Measurements from ENCODE around the gene RABGGTA.

GRCh38 chr14:24289649-24290280 lies 18.4 kb upstream of the RABGGTA start:
- no peak for TF ChIP-seq EZH2 (IDR thresholded peaks at IDR 0.05; ENCODE audit: borderline replicate concordance, low read length)
- TF ChIP-seq CTCF (conservative IDR thresholded peaks at IDR 0.05 in 1 of 2, IDR thresholded peaks at IDR 0.05 in 1 of 2; ENCODE audit: extremely low read depth in 1 of 2, insufficient read depth in 1 of 2, low read depth in 1 of 2, low read length in 2 of 2): no peak
